CD4-positive, alpha-beta T cell treated with Interferon gamma for 1 hour (primary cell): ENCODE results near the gene PNLIPRP1.

Experiments
- DNase-seq: peaks from one replicate; pipeline ENCODE4 v3.0.0-alpha.2; 2020

Gene PNLIPRP1

GRCh38 chr10:116590590-116591444, at the start of gene PNLIPRP1:
Gene PNLIPRP1, plus strand, starts transcription at chr10:116590959. Its CDS starts 171 bp downstream, at chr10:116591130.
- DNase-seq: no peak

- no peak for DNase-seq
These were observed 48.6 kb upstream of the PNLIPRP1 start for GRCh38 chr10:116542007-116542677.

- no peak for DNase-seq
These were observed 45.6 kb upstream of the PNLIPRP1 start for GRCh38 chr10:116545122-116545521.

- DNase-seq: no peak
These were observed 45.0 kb upstream of the PNLIPRP1 start, which contains the start of gene PNLIP for GRCh38 chr10:116545756-116546155. Gene PNLIP, plus strand, starts transcription at chr10:116545931. Its CDS starts 162 bp downstream, at chr10:116546093.

- DNase-seq: no peak
These were observed 42.5 kb upstream of the PNLIPRP1 start for GRCh38 chr10:116548301-116548700.

- no peak for DNase-seq
These were observed 37.3 kb upstream of the PNLIPRP1 start for GRCh38 chr10:116553378-116553980.

- no peak for DNase-seq
These were observed 36.1 kb upstream of the PNLIPRP1 start for GRCh38 chr10:116554628-116555027.

- no peak for DNase-seq
These were observed 34.9 kb upstream of the PNLIPRP1 start for GRCh38 chr10:116555880-116556279.

GRCh38 chr10:116557305-116557880, 33.4 kb upstream of the PNLIPRP1 start:
- no peak for DNase-seq

- DNase-seq: no peak
These were observed 25.2 kb upstream of the PNLIPRP1 start for GRCh38 chr10:116565534-116565933.

- DNase-seq: no peak
These were observed 23.8 kb upstream of the PNLIPRP1 start for GRCh38 chr10:116566932-116567331.

GRCh38 chr10:116567335-116567734, 23.4 kb upstream of the PNLIPRP1 start:
- no peak for DNase-seq

- DNase-seq: no peak
These were observed 16.0 kb upstream of the PNLIPRP1 start for GRCh38 chr10:116574797-116575196.

- DNase-seq: no peak
These were observed 2.7 kb upstream of the PNLIPRP1 start for GRCh38 chr10:116587878-116588591.

GRCh38 chr10:116588995-116589394, 1.8 kb upstream of the PNLIPRP1 start:
- no peak for DNase-seq

GRCh38 chr10:116589926-116590325, 833 bp upstream of the PNLIPRP1 start:
- DNase-seq: no peak

- no peak for DNase-seq
These were observed 2.5 kb downstream of the PNLIPRP1 start for GRCh38 chr10:116593139-116593740.

- no peak for DNase-seq
These were observed 3.8 kb downstream of the PNLIPRP1 start for GRCh38 chr10:116594525-116595035.

GRCh38 chr10:116596062-116596461, 5.3 kb downstream of the PNLIPRP1 start:
- no peak for DNase-seq

GRCh38 chr10:116597543-116597942, 6.8 kb downstream of the PNLIPRP1 start:
- DNase-seq: no peak

- no peak for DNase-seq
These were observed 7.6 kb downstream of the PNLIPRP1 start for GRCh38 chr10:116598329-116598728.

- DNase-seq: no peak
These were observed 9.2 kb downstream of the PNLIPRP1 start for GRCh38 chr10:116599991-116600390.
